IPS-NIHi7 (cell line): Measurements from ENCODE around the gene BRINP1.
"Not testable (repeated sequence)": the region's sequence is repeated elsewhere in the genome, so short reads cannot be mapped to it uniquely, and the experiment has no call there.

Source experiments
- DNase-seq: peaks from one replicate; pipeline ENCODE4 v3.0.0; 2012; ENCODE audit warnings: mixed read lengths; ENCODE audit errors: extremely low spot score

Gene BRINP1

DNA sequence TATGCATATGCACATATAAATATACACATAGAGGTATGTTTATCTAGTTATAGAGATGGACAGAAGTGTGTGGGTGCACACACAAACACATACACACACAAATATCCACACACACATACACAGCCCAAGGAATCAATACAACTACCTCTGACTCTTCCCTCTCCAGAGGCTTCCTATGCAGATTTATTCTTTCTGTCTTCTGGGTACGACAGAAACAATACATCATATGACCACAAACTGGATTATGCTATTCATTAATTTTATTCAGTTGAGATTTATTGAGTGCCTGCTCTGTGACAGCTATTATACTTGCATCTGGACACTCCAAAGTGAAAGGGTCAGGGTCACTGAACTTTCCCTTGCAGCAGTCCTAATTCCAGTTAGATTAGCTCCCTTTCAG, 155.8 kb downstream of the BRINP1 start:
- DNase-seq = no peak

DNA sequence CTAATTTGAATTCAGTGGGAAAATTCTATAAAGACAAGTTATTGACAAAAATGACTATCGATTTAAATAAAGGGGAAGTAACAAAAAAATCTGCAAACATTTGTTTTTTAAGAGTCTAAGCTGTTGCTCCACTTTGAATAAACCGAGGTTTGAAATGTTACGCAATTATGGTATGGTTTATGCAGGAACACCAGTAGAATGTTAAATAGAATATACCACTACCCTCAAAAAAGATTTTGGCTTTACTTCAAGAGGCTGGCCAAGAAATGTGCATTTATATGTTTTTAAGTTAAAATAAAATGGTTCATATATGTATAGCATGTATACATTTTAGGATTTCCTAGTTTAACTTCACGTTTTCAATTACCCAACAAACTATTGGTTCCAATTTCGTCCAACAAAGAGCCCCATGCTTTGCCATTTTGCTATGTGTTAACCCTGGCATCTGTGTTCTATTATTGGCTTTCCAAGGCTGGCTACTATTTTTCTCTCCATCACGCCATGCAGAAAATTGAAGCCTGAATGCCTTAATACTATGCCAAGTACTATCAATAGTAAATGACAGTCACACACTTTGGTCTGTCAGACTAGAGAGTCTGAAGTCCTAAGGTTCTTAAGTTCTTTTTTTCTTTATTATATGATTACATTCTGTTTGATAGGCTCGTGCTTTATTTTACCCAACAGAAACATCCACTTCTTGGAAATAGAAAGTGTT, 171.2 kb downstream of the BRINP1 start:
- DNase-seq = no peak

DNA sequence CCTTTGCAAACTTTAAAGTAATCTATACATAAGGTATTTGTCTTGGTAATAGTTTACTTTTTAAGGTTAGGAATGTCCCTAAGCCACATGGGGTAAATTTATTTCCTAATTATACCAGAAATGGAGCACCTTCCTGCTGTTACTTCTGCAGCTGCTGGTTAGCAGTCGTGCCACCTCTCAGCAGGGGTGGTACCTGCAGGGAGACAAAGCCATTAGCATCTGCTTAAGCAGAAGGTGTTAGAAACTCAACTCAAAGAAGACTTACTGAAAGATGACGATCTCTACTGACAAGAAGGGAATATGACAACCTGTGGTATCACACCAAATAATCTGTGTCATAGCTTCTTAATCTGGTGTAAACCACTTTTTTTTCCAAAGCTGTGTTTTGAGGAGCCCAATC, 173.7 kb downstream of the BRINP1 start:
- no peak for DNase-seq

DNA sequence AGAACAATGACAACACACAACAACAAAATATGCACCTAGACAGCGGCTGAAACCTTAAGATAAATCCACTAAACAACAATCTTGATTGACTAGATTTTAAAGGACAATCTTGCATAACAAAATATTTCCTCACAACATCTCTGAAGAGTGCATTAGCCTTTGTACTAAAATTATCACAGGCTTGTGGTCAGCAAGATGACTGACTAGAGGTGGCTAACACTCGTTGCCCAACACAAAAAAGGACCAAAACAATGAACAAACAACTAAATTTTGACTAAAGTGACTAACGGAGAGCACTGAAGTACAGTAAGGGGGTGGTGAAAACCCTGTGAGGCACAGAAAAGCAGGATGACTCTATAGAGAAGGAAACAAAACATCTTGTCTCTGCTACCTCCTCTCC, 183.9 kb downstream of the BRINP1 start:
- no peak for DNase-seq

DNA sequence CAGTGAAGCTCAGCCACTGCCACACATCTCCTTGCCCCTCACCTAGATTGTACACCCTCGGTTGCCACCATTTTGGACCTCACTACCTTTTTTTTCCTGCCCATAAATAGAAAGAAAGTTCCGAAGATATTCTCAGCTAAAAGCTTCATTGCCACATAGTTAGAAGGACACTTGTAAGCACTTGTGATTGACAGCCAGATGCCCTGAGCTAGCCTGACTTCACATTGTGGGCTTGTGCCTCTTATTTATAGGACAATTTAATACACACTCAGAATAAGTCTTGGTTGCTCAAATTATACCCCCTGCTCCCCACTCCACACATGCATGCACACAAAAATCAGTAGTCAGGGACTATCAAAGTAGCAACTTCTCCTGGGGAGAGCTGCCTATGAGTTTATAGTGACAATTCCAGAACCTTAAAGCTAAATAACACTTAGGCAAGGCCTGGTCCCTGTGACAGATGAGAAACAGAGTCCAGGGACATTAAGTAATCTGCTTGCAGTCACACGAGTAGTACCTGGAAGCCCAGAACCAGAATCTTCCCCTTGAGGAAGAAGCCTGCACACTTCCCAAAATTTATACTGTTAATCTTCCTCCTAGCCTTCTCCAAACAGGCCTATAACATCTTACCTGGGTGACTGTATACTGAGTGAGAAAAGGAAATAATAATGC, 184.8 kb downstream of the BRINP1 start:
- DNase-seq = no peak

DNA sequence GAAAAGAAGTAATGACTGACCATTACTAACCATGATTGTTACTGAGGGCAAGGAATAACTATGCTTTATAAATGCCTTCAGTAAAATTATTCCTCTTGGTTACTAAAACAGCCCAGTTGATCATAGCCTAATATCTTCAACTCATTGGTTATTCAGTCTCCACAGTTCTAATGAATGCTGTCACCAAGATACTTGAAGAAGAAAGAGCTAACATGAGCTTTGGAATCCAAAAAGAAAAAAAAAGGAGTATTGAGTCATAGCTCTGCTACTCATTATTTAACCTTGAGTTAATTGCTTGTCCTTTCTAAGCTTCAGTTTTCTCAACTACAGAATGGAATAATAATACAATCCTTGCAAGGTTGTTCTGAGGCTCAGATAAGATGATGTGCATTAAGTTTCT, 187.7 kb downstream of the BRINP1 start:
- no peak for DNase-seq

DNA sequence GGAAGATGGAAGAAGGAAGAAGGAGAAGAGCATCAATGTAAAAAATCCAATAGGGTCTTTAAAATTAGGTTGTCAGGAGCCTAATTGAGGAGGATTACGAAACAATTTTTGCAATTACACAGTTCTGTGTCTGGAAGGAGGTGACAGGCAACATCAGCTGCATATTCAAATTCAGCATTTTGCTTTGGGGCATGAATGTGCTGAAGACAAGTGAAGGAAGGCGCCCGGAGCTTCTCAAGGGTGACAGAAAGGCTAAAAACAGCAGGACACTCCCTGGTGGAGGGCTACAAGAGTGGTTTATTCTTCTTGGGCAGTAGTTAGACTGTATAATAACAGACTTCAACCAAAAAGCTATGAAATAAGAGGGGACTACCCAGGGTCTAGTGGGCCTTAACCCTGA, 188.3 kb downstream of the BRINP1 start:
- DNase-seq = no peak

DNA sequence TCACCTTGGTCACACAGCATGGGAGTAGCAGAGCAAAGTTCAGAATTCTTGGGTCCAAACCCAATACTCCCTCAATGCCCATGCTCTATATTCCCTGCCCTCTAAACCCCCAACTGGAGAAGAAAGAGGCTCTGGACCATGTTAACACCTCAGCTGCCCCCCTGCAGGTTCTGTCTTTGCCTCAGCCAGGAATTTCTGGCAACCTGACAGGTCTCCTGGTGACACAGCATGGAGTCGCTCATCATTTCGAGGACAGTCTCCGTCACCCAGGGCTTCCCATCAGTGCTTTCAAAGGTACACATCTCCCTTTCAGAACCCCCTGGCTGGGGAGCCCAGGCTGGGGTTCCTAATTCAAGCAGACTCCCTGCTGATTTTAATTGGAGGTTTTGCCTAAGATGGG, 189.5 kb downstream of the BRINP1 start:
- DNase-seq = no peak

DNA sequence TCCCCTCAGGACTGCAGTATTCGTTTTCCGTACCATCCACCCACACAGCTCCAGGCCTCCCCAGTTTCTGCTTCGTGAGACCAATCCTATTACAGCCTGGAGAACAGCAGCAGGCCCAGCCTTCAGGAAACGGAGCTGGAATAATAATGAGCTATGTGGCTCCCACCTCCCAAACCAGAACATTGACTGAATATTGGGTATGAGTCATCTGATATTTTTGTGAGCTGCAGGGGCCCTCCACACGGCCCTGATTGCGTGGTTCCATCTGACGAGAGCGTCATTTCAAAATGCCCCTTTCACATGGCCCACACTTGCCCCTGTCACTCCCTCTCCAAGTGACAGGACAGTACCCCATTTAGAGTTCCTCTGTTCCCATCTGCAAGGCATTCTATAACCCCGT, 192.0 kb downstream of the BRINP1 start:
- no peak for DNase-seq

DNA sequence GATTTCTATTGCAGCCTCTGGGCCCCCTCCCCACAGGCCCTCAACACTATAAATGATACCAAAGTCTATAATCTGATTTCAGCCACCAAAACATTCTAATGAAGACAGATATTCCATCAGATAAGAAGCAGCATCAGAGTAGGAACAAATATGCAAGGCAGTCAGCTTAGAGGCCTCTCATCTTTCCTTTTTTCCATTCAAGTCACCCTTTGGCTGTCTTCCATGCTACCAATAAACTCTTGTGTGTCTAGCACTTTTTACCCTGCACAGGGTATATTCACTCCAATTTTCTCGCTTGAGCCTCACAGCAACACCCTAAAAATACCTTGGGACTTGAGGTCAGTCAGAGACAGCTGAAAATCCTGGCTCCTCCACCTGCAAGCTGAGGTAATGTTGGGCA, 193.7 kb downstream of the BRINP1 start:
- DNase-seq = no peak

DNA sequence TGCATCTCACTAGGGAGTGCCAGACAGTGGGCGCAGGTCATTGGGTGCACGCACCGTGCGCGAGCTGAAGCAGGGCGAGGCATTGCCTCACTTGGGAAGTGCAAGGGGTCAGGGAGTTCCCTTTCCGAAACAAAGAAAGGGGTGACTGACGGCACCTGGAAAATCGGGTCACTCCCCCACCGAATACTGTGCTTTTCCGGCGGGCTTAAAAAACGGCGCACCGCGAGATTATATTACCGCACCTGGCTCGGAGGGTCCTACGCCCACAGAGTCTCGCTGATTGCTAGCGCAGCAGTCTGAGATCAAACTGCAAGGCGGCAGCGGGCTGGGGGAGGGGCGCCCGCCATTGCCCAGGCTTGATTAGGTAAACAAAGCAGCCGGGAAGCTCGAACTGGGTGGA, 200.0 kb downstream of the BRINP1 start:
- DNase-seq = not testable (repeated sequence)

DNA sequence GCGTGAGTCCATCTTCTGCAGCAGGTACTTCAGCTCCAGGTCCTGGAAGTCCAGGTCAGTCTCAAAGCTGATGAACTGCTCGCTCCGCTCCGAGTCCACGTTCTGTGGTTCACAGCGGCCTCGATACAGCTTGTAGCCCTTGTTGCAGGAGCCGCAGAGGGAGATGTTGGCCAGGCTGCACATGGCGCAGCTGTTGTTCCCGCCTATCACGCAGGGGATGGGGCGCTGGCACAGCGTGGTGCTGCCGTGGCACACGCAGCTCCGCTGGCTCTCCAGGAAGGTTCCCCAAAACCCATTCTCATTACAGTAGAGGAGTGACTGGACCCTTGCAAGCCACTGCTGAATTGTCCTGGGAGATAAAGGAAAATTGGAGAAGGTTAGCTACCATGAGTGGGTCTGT, 201.4 kb downstream of the BRINP1 start:
- DNase-seq = no peak

DNA sequence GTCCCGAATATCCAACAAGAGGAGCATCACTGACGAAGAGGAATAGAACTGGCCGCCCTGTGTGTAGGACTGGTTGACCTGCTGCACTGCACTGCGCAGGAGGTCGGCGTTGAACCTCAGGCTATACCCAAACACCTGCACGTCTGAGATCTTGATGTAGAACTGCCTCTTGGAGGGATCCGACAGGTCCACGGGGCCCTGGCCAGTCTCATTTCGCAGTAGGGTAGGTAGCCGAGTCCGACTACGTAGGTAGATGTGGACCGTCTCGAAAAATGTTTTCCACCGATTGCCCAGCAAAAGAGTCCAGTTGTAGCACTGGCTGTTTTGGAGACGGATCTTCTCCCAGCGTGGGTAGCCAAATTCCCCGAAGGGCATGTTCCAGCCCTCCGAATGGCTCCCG, 202.0 kb downstream of the BRINP1 start:
- no peak for DNase-seq

DNA sequence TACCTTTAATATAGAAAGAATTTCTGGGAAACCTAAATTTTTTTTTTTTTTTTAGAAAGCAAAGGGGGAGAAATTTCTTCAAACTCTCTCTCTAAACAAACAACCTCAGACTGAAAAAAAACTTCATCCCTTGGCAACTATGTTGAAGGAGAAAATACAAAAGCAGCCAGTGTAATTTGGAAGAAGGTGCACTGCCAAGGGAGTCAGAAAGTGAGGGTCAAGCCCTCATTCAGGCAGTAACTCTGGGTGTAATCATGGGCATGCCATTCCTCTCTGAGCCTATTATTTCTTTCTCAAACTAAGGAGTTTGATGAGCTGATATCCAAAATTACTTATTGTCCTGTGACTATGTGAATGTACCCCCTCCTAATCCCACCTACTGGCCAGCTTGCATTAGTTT, 203.1 kb downstream of the BRINP1 start:
- DNase-seq = no peak

DNA sequence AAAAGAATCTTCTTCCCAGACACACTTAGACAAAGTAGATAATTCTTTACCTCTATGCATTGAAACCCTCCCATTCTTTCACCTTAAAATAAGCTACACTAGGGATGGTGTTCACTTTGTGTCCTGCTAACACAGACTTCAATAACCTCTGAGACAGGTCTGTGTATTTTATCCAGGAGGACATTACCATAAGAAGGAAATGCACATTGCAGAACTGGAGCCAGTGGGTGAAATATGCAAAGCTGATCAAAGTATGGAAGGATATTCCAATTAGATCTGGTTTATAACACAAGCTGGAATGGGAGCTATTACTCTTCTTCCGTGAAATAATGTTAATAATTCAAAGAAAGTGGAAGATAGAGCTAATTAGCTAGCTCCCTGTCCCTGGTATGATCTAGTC, 204.1 kb downstream of the BRINP1 start:
- DNase-seq = no peak

DNA sequence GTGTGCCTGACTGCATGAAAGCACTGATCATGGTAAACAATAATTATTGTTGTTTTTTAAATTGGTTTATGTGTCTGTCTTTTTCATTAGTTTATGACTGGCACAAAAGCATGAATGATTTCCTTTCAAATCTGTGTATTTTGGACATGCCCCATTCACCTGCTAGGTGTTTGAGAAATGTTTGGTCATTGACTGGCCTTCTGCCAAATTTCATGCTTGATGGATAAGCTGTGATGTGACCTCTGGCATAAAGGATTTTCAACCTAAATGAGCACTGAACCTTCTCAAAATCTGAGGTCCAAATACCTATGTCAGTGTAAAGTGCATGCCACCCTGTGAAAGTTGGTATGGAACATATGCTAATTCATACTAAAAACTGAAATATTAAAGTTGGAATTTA, 204.5 kb downstream of the BRINP1 start:
- DNase-seq = no peak

DNA sequence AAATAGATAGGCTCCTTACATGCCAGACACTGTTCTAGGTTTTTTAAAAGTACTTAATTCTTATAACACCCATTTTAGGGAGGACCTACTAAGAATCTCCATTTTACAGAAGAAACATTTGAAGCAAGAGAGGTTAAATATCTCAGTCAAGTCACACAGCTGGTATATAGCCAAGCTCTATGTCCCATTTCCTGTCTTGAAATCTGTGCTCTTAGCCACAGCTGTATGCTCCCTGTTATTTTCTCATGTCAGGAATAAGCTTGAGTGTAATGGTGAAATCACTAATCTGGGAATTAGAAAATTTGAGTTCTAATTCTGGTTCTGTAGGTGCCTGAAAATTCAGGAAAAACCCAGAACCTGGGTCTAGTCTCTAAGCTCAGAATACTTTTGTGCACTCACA, 208.7 kb downstream of the BRINP1 start:
- no peak for DNase-seq

DNA sequence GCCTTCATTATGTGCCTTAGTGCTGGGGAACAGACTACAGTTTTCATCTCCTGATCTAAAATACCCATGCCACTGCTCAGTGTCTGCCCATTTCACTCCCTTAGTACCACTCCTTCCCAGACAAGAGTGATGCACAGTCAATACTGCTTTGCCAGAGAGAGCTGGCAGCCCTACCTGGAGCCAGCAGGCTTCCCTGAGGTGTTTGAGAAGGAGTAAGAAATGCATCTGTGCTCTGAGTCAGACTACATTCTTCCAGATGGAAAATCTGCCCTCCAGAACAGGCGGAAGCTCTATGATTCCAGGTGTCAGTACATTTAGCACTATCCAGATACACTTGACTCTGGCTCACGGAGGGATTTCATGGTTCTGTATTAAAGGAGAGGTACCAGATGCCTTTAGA, 209.8 kb downstream of the BRINP1 start:
- DNase-seq = no peak

DNA sequence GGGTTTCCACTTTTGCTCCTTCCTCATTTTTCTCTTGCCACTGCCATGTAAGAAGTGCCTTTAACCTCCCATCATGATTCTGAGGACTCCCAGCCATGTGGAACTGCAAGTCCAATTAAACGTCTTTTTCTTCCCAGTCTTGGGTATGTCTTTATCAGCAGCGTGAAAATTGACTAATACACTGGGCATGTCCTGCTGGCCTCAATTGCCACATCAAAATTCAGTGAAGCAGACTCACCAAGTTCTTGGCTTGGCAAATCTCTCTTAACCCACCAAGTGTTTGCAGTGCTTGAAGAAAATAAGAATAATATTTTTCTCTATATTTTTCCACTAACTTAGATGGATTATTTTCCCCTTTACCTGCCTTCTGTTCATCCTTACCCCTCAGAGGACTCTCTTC, 212.0 kb downstream of the BRINP1 start:
- no peak for DNase-seq

DNA sequence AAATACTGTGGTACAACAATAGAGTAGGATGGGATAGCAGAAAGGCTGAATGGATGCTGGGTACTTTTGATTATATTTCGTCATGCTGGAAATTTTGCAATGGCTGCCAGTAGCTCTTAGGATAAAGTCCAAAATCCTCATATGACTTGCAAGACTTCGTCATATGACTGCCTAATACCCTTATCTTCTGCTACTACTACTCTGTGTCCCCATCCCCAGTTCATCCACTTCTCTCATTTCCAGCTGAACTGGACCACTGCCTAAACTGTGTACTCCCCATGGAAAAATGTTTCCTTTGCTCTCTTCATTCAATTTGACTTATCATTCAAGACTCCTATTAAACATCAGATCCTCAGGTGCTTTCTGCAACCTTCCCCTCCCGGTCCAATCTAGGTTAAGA, 212.9 kb downstream of the BRINP1 start:
- DNase-seq = no peak

DNA sequence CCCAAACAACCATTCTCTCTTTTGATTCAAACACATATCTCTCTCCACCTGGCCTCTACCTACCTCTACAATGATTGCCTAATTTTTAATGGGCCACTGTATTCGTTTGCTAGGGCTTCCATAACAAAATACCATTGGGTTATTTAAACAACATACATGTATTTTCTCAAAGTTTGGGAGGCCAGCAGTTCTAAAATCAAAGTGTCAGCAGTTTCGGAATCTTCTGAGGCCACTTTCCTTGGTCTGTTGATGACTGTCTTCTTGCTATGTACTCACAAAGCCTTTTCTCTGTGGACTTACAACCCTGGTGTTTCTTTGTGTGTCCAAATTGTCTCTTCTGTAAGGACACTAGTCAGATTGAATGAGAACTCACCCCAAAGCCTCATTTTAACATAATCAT, 214.7 kb downstream of the BRINP1 start:
- DNase-seq = no peak

DNA sequence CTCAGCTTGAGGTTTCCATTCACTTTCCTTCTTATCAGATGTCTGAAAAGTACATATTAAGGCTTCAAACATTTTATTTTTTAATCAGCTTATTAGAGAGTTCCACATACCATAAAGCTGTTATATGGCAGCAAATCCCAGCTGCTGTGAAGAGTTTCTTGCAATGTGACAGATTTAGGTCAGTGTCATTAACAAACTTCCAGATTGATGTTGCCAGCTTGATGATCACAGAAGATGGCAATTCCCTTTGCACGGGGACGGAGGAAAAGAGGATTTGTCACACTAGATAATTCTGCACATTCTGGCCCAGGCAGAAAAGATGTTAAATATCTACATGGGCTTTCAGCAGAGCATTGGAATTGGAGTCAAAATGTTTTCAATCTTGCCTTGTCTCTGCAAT, 215.8 kb downstream of the BRINP1 start:
- no peak for DNase-seq

DNA sequence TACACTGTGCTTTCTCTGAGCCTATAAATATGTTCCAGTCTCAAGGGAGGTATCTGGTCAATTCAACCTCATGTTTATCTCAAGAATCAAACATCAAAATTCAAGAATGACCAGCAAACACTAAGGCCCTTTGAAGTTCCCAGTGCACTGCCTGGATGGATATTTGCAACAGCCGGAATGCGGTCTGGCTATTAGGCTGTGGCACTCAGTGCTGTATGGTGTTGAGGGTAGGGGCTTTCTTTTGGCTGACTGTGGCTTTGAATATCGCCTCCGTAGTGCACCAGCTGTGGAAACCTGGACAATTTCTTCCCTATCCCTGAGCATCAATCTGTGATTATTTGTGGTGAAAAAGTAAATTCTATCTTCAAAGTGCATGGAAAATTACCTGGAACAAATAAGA, 220.4 kb downstream of the BRINP1 start:
- DNase-seq = peak; percentile 15

DNA sequence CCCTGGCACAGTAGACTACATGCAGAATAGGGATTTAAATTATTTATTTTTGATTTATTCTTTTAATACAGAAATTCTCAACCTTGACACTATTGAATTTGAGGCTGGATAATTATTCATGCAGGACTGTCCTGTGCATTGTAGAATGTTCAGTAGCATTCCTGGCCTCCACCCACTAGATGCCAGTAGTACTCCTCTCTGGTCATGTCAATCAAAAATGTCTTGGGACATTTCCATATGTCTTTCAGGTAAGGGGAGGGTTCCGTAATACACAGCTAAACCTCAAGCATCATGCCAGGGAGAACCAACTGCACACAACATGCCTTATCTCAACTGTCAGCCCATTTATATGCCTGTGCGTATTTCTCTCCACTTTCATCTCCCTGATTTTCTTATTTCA, 231.8 kb downstream of the BRINP1 start:
- DNase-seq = no peak
